Measurements from ENCODE around the gene HLA-DQB1. TPM values are rescaled to one million over a fixed set of nuclear protein-coding genes. Genes with fewer than 3 reads are reported as not detected.
"Not testable (repeated sequence)": the region's sequence is repeated elsewhere in the genome, so short reads cannot be mapped to it uniquely, and the experiment has no call there.

The HLA-DQB1 gene
- 1.4 TPM for total RNA-seq

- H3K4me3 ChIP-seq (ENCODE audit: low read length), result peak within 1 kb of the TSS; percentile 59
- H3K27me3 ChIP-seq (ENCODE audit: insufficient read depth, low read length), result no peaks in the 10 kb centered on the region
- H3K9me3 ChIP-seq (ENCODE audit: low read depth, low read length), result no peaks in the 10 kb centered on the region
- peaks cover 42% of the 10 kb centered on the region for H3K4me1 ChIP-seq (ENCODE audit: insufficient read depth, low read length)
Measured at GRCh38 chr6:32666420-32667300, at the start of gene HLA-DQB1. Gene HLA-DQB1, minus strand, starts transcription at chr6:32666657. Its CDS starts 50 bp downstream, at chr6:32666607.

GRCh38 chr6:32713241-32713640, 46.8 kb upstream of the HLA-DQB1 start:
- H3K9me3 ChIP-seq (ENCODE audit: low read depth, low read length), result no peaks in the 10 kb centered on the region
- no peak overlapping the region for H3K4me3 ChIP-seq (ENCODE audit: low read length)
- peaks cover 8% of the 10 kb centered on the region for H3K4me1 ChIP-seq (ENCODE audit: insufficient read depth, low read length)
- no peaks in the 10 kb centered on the region for H3K27me3 ChIP-seq (ENCODE audit: insufficient read depth, low read length)

- Histone ChIP-seq H3K27me3 (ENCODE audit: insufficient read depth, low read length) (no peaks in the 10 kb centered on the region), H3K4me3 (ENCODE audit: low read length) (no peak overlapping the region), H3K9me3 (ENCODE audit: low read depth, low read length) (no peaks in the 10 kb centered on the region), H3K4me1 (ENCODE audit: insufficient read depth, low read length) (peaks cover 8% of the 10 kb centered on the region)
Measured at GRCh38 chr6:32709625-32710024, 43.2 kb upstream of the HLA-DQB1 start.

GRCh38 chr6:32705164-32705563, 38.7 kb upstream of the HLA-DQB1 start:
- peaks cover 23% of the 10 kb centered on the region for H3K27me3 ChIP-seq (ENCODE audit: insufficient read depth, low read length)
- H3K4me3 ChIP-seq (ENCODE audit: low read length); H3K4me1 ChIP-seq (ENCODE audit: insufficient read depth, low read length); H3K9me3 ChIP-seq (ENCODE audit: low read depth, low read length): not testable (repeated sequence)

- H3K9me3 ChIP-seq (ENCODE audit: low read depth, low read length), result no peaks in the 10 kb centered on the region
- peaks cover 23% of the 10 kb centered on the region for H3K27me3 ChIP-seq (ENCODE audit: insufficient read depth, low read length)
- no peaks in the 10 kb centered on the region for H3K4me1 ChIP-seq (ENCODE audit: insufficient read depth, low read length)
- no peak overlapping the region for H3K4me3 ChIP-seq (ENCODE audit: low read length)
Measured at GRCh38 chr6:32703347-32703746, 36.9 kb upstream of the HLA-DQB1 start.

- no peak overlapping the region for H3K4me3 ChIP-seq (ENCODE audit: low read length)
- H3K4me1 ChIP-seq (ENCODE audit: insufficient read depth, low read length), result no peaks in the 10 kb centered on the region
- peaks cover 27% of the 10 kb centered on the region for H3K27me3 ChIP-seq (ENCODE audit: insufficient read depth, low read length)
- no peaks in the 10 kb centered on the region for H3K9me3 ChIP-seq (ENCODE audit: low read depth, low read length)
Measured at GRCh38 chr6:32700391-32701040, 34.1 kb upstream of the HLA-DQB1 start.

GRCh38 chr6:32697031-32697430, 30.6 kb upstream of the HLA-DQB1 start:
- Histone ChIP-seq H3K27me3 (ENCODE audit: insufficient read depth, low read length) (peaks cover 18% of the 10 kb centered on the region), H3K4me1 (ENCODE audit: insufficient read depth, low read length) (no peaks in the 10 kb centered on the region), H3K9me3 (ENCODE audit: low read depth, low read length) (no peaks in the 10 kb centered on the region), H3K4me3 (ENCODE audit: low read length) (no peak overlapping the region)

- H3K4me1 ChIP-seq (ENCODE audit: insufficient read depth, low read length), result no peaks in the 10 kb centered on the region
- H3K27me3 ChIP-seq (ENCODE audit: insufficient read depth, low read length), result no peaks in the 10 kb centered on the region
- no peaks in the 10 kb centered on the region for H3K9me3 ChIP-seq (ENCODE audit: low read depth, low read length)
- H3K4me3 ChIP-seq (ENCODE audit: low read length), result no peak overlapping the region
Measured at GRCh38 chr6:32692019-32692418, 25.6 kb upstream of the HLA-DQB1 start.

- no peaks in the 10 kb centered on the region for H3K9me3 ChIP-seq (ENCODE audit: low read depth, low read length)
- H3K27me3 ChIP-seq (ENCODE audit: insufficient read depth, low read length), result no peaks in the 10 kb centered on the region
- no peak overlapping the region for H3K4me3 ChIP-seq (ENCODE audit: low read length)
- H3K4me1 ChIP-seq (ENCODE audit: insufficient read depth, low read length), result peaks cover 3% of the 10 kb centered on the region
Measured at GRCh38 chr6:32689531-32690501, 23.4 kb upstream of the HLA-DQB1 start.

GRCh38 chr6:32685603-32686002, 19.1 kb upstream of the HLA-DQB1 start:
- Histone ChIP-seq H3K4me1 (ENCODE audit: insufficient read depth, low read length) (peaks cover 3% of the 10 kb centered on the region), H3K4me3 (ENCODE audit: low read length) (no peak overlapping the region), H3K9me3 (ENCODE audit: low read depth, low read length) (no peaks in the 10 kb centered on the region), H3K27me3 (ENCODE audit: insufficient read depth, low read length) (no peaks in the 10 kb centered on the region)

- H3K4me1 ChIP-seq (ENCODE audit: insufficient read depth, low read length), result peaks cover 3% of the 10 kb centered on the region
- no peak overlapping the region for H3K4me3 ChIP-seq (ENCODE audit: low read length)
- H3K27me3 ChIP-seq (ENCODE audit: insufficient read depth, low read length), result no peaks in the 10 kb centered on the region
- no peaks in the 10 kb centered on the region for H3K9me3 ChIP-seq (ENCODE audit: low read depth, low read length)
Measured at GRCh38 chr6:32684246-32684645, 17.8 kb upstream of the HLA-DQB1 start.

GRCh38 chr6:32680055-32680454, 13.6 kb upstream of the HLA-DQB1 start:
- H3K9me3 ChIP-seq (ENCODE audit: low read depth, low read length), result no peaks in the 10 kb centered on the region
- peaks cover under 1% of the 10 kb centered on the region for H3K4me1 ChIP-seq (ENCODE audit: insufficient read depth, low read length)
- no peaks in the 10 kb centered on the region for H3K27me3 ChIP-seq (ENCODE audit: insufficient read depth, low read length)
- H3K4me3 ChIP-seq (ENCODE audit: low read length), result no peak overlapping the region

GRCh38 chr6:32679492-32679891, 13.0 kb upstream of the HLA-DQB1 start:
- no peak overlapping the region for H3K4me3 ChIP-seq (ENCODE audit: low read length)
- H3K27me3 ChIP-seq (ENCODE audit: insufficient read depth, low read length), result no peaks in the 10 kb centered on the region
- no peaks in the 10 kb centered on the region for H3K4me1 ChIP-seq (ENCODE audit: insufficient read depth, low read length)
- no peaks in the 10 kb centered on the region for H3K9me3 ChIP-seq (ENCODE audit: low read depth, low read length)

GRCh38 chr6:32674123-32674522, 7.7 kb upstream of the HLA-DQB1 start:
- peaks cover 21% of the 10 kb centered on the region for H3K4me1 ChIP-seq (ENCODE audit: insufficient read depth, low read length)
- not testable (repeated sequence) for H3K27me3 ChIP-seq (ENCODE audit: insufficient read depth, low read length); H3K4me3 ChIP-seq (ENCODE audit: low read length); H3K9me3 ChIP-seq (ENCODE audit: low read depth, low read length)

GRCh38 chr6:32671908-32672307, 5.5 kb upstream of the HLA-DQB1 start:
- H3K9me3 ChIP-seq (ENCODE audit: low read depth, low read length); H3K27me3 ChIP-seq (ENCODE audit: insufficient read depth, low read length); H3K4me3 ChIP-seq (ENCODE audit: low read length): not testable (repeated sequence)
- peaks cover 41% of the 10 kb centered on the region for H3K4me1 ChIP-seq (ENCODE audit: insufficient read depth, low read length)
